B cell (primary cell): ENCODE results near the gene PSME3IP1. TPM values are rescaled to one million over a fixed set of nuclear protein-coding genes. Genes with fewer than 3 reads are reported as not detected.

ENCODE experiments used
- ATAC-seq: fragments of 200-7000 bp; cut with Tn5 transposase; one replicate; pipeline ENCODE4 v1.10.0; 2021; ENCODE audit warnings: low read depth, mild to moderate bottlenecking, moderate number of reproducible peaks, moderate library complexity
- CTCF ChIA-PET: fragments of 350-600 bp; sonication (Branson Sonifier 250); formaldehyde crosslinking; loops from one replicate; lab custom pipeline; 2021; ENCODE audit warnings: antibody characterized with exemption, inconsistent platforms; lab: Charles Lee
- POLR2A ChIA-PET: fragments of 350-600 bp; sonication (Branson Sonifier 250); formaldehyde crosslinking; loops from one replicate; lab custom pipeline; 2021; ENCODE audit warnings: antibody characterized with exemption; lab: Charles Lee
- DNase-seq: peaks from one replicate; pipeline ENCODE4 v3.0.0; 2013
- H2AFZ ChIP-seq: 2 replicates; pipeline ENCODE4 v1.6.1; 2012; ENCODE audit warnings: mild to moderate bottlenecking, low read depth, low read length; ENCODE audit not compliant: insufficient read depth, poor library complexity, severe bottlenecking
- H3K27ac ChIP-seq, 2 donors: 1 replicate in 1 of 2; 2 replicates in 1 of 2; pipeline ENCODE4 v1.5.1; 2012 to 2013; ENCODE audit warnings: low read length in 2 of 2, mild to moderate bottlenecking in 2 of 2, moderate library complexity in 1 of 2
- H3K27me3 ChIP-seq, 4 experiments: fragments of 200-600 bp in 1 of 4; sonication (generic) in 1 of 4; replicated peaks in 1 of 4; 1 replicate in 2 of 4; 2 replicates in 2 of 4; pipeline versions ENCODE4 v1.6.1 to v1.7.0; 2013 to 2016; ENCODE audit warnings: low read length in 3 of 4, mild to moderate bottlenecking in 2 of 4, mixed read lengths in 1 of 4, moderate library complexity in 1 of 4; ENCODE audit not compliant: insufficient read depth in 4 of 4, control insufficient read depth in 3 of 4; ENCODE audit errors: control extremely low read depth in 1 of 4
- H3K36me3 ChIP-seq, 2 experiments: replicated peaks in 1 of 2; 1 replicate in 1 of 2; 2 replicates in 1 of 2; pipeline versions ENCODE4 v1.6.1 to v1.7.1; 2013; ENCODE audit warnings: low read length in 1 of 2; ENCODE audit not compliant: insufficient read depth in 2 of 2, control insufficient read depth in 1 of 2; ENCODE audit errors: control extremely low read depth in 1 of 2, extremely low read depth in 1 of 2
- H3K4me1 ChIP-seq, 2 donors: fragments of 200-600 bp in 1 of 2; sonication (generic) in 1 of 2; 1 replicate in 1 of 2; 2 replicates in 1 of 2; pipeline versions ENCODE4 v1.5.1 to v1.6.1; 2013 to 2017; ENCODE audit warnings: low read length in 2 of 2; ENCODE audit not compliant: control insufficient read depth in 2 of 2, insufficient read depth in 2 of 2
- H3K4me2 ChIP-seq: replicated peaks from 2 replicates; pipeline ENCODE3; 2012; ENCODE audit warnings: mild to moderate bottlenecking, low read depth, low read length; ENCODE audit not compliant: poor library complexity, severe bottlenecking
- H3K4me3 ChIP-seq, 5 experiments: fragments of 200-600 bp in 1 of 5; sonication (generic) in 1 of 5; 1 replicate in 3 of 5; 2 replicates in 2 of 5; pipeline versions ENCODE4 v1.5.1 to v1.7.0; 2011 to 2016; ENCODE audit warnings: low read length in 4 of 5, mild to moderate bottlenecking in 4 of 5, low read depth in 2 of 5, control low read depth in 1 of 5, moderate library complexity in 1 of 5; ENCODE audit not compliant: insufficient read depth in 1 of 5; ENCODE audit errors: control extremely low read depth in 1 of 5, extremely low read depth in 1 of 5
- H3K79me2 ChIP-seq: fragments of 200-600 bp; sonication (generic); one replicate; pipeline ENCODE4 v1.6.0; 2016; ENCODE audit warnings: low read length; ENCODE audit not compliant: control insufficient read depth, insufficient read depth
- H3K9ac ChIP-seq: fragments of 200-600 bp; sonication (generic); 2 replicates; pipeline ENCODE4 v1.6.1; 2017; ENCODE audit warnings: mild to moderate bottlenecking, low read length, moderate library complexity
- H3K9me3 ChIP-seq, 3 donors: one replicate each; pipeline versions ENCODE4 v1.6.1 to v1.7.1; 2013; ENCODE audit warnings: low read length in 2 of 3; ENCODE audit not compliant: control insufficient read depth in 2 of 3, insufficient read depth in 1 of 3; ENCODE audit errors: control extremely low read depth in 1 of 3
- H4K20me1 ChIP-seq: 2 replicates; pipeline ENCODE4 v1.6.0; 2012; ENCODE audit warnings: mild to moderate bottlenecking, low read length; ENCODE audit not compliant: insufficient read depth, control insufficient read depth, poor library complexity, severe bottlenecking
- H3K27ac Mint-ChIP-seq: one replicate; pipeline ENCODE4 v1.8.0; 2021; ENCODE audit warnings: mixed read lengths
- H3K27me3 Mint-ChIP-seq: one replicate; pipeline ENCODE4 v1.8.0; 2021; ENCODE audit warnings: mixed read lengths
- H3K4me1 Mint-ChIP-seq: one replicate; pipeline ENCODE4 v1.8.0; 2021; ENCODE audit warnings: mixed read lengths
- H3K4me3 Mint-ChIP-seq: one replicate; pipeline ENCODE4 v1.8.0; 2021; ENCODE audit warnings: mixed read lengths
- H3K9me3 Mint-ChIP-seq: one replicate; pipeline ENCODE4 v1.8.0; 2022; ENCODE audit warnings: mixed read lengths; ENCODE audit not compliant: insufficient read depth
- CTCF ChIP-seq: fragments of 200-600 bp; IDR thresholded peaks from one replicate; pipeline ENCODE4 v1.8.0; 2022; ENCODE audit warnings: antibody characterized with exemption, mild to moderate bottlenecking
- EZH2 ChIP-seq: IDR thresholded peaks from 2 replicates; pipeline ENCODE4 v1.6.1; 2012; ENCODE audit warnings: borderline replicate concordance, low read depth, mild to moderate bottlenecking, moderate library complexity, low read length; ENCODE audit not compliant: insufficient read depth, poor library complexity, severe bottlenecking
- WGBS: methylation state at CpG from one replicate; pipeline ENCODE4 v1.1.5; 2013; ENCODE audit warnings: missing lambda C conversion rate; ENCODE audit not compliant: insufficient coverage; 5-methylcytosine and 5-hydroxymethylcytosine counted together
- intact Hi-C: fragments of 100-400 bp; cut with micrococcal nuclease; formaldehyde crosslinking; loops from one replicate; pipeline ENCODE4 v1.10.0; 2022
- polyA plus RNA-seq: library from polyadenylated mRNA; depleted of rRNA; stranded (reverse); fragments of >200 nt; gene quantifications from 2 replicates; pipeline ENCODE4 v1.2.3, GENCODE V29; 2012
- total RNA-seq, 2 donors: library from RNA; stranded (reverse); fragments of 120-200 nt in 1 of 2; gene quantifications; 1 replicate in 1 of 2; 2 replicates in 1 of 2; pipeline versions ENCODE4 v1.2.3 to v1.2.4, GENCODE V29; 2013 to 2022

The PSME3IP1 gene
- total and polyA plus RNA-seq, 2 donors (not counting 1 experiment from before 2014, with no cell fraction given): 125 to 166 TPM

DNA sequence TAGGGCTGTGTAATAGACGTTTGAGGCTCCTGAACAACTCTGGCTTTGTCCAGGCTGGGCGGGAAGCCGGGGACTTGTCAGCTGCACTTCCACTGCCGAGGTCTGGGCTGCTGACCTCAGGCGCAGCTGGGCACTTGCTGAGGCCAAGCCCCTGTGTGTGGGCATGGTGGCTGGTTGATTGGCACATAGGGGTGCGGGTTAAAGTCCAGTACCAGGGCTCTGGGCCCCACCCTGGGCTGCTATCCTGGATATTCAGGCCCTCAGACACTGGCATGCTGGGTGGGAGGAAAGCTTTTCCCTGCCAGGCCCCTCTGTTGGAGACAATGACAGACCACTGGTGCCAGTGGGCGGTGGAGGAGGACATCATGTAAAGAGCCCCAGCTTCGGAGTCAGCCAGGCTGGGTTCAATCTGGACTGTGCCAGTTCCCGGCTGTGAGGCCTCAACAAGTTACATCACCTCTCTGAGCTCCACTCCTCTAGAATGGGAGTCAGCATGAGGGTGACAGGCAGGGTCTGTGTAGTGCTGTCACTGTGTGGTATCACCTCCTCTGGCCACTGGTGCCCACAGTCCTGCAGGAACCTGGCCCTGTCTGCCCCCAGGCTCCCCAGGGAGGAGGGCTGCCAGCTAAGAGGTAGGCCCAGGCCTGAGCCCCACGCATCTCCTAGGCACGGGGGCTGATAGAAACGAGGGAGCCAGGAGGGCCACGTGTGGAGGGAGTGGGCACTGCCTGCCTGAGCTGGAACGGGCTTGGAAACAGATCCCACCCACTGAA, 42.5 kb downstream of the PSME3IP1 start:
- 96% methylated on average over 12 of the region's 14 CpGs for WGBS
- no peaks in the 10 kb centered on the region for H3K9me3 Mint-ChIP-seq

More for the DNA sequence above, 42.5 kb downstream of the PSME3IP1 start:
- Mint-ChIP-seq H3K4me3 (no peak overlapping the region), H3K4me1 (peaks cover 50% of the 10 kb centered on the region), H3K27ac (no peak overlapping the region), H3K27me3 (no peaks in the 10 kb centered on the region)
- TF ChIP-seq EZH2 (no peak), CTCF (no peak)
- Histone ChIP-seq H3K4me3 (no peak overlapping the region), H3K9ac (no peak overlapping the region), H3K4me1 (peaks cover 44 to 56% of the 10 kb centered on the region in 2 donors), H3K4me2 (peak overlapping the region; percentile 53), H3K9me3 (no peaks in the 10 kb centered on the region), H3K27me3 (no peaks in the 10 kb centered on the region), H2AFZ (no peak overlapping the region), H4K20me1 (no peaks in the 10 kb centered on the region), H3K27ac (no peak overlapping the region), H3K79me2 (no peaks in the 10 kb centered on the region), H3K36me3 (no peaks in the 10 kb centered on the region)
- intact Hi-C loops: no loop called here
- DNase-seq: no peak
- CTCF ChIA-PET: interaction anchor here (1.2 to 2.1 kb wide), 3 partner anchors 9 to 59 kb away, joined by 3 to 6 read pairs (median 3); no protein-coding TSS in a partner anchor
- POLR2A ChIA-PET: no interaction called here
- ATAC-seq: no peak
